ENCODE measurements around the gene RAD54L2. TPM values are rescaled to one million over a fixed set of nuclear protein-coding genes. Genes with fewer than 3 reads are reported as not detected.
A peak's percentile ranks its signal among the peaks of the same experiment; 100 is the strongest.

The RAD54L2 gene
- total and polyA plus RNA-seq, 5 donors: 5.1 to 14.6 (median 12.2) TPM

DNA sequence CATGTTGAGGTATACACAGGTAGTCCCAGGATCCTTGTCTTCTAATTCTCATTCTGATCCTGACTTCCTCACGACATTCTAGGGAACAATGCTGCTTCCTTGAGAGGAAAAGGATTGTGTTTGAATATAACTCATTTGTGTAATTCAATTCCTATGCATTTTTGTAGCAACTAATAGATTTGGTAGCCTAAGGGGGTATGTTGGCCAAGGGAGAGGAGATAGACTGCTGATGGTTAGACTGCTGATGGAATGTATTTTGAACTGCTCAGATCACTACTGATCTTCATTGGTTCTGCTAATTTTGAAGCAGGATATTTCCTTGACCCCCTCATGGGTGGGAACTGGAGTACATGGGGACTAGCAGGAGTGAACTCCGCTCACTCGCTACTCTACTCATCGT, 39.7 kb downstream of the RAD54L2 start:
- intact Hi-C loops (cut with DNase I): no loop called here
- H3K9me3 ChIP-seq (ENCODE audit: control insufficient read depth, low read length): no peaks in the 10 kb centered on the region
- DNase-seq (no peak), ATAC-seq (no peak)
- H3K4me3 ChIP-seq (ENCODE audit: low read length): no peak overlapping the region
- no peak overlapping the region for H3K27ac ChIP-seq (ENCODE audit: low read length)
- no peaks in the 10 kb centered on the region for H3K27me3 ChIP-seq (ENCODE audit: control insufficient read depth, insufficient read depth)
- no peaks in the 10 kb centered on the region for H3K4me1 ChIP-seq (ENCODE audit: control insufficient read depth, insufficient read depth, low read length)
- WGBS: 94% methylated on average over 4 of the region's 4 CpGs

DNA sequence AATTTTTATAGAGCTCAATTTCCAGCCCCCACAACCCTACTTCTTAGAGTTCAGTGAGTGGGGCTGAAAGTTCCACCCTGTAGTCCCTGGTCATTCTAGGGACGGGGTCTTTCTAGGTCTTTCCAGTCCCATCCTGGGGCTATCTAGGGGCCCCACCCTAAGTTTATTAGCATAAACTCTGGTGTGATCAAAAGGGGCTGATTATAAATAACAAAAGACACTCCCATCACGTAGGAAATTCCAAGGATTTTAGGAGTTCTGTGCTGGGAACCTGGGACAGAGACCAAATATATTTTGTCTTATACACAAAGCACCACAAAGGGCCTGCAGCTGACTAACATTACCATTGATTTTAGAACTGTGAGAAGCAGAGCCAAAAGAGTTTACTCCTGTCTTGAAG, 41.9 kb downstream of the RAD54L2 start:
- intact Hi-C loops (cut with DNase I): no loop called here
- Histone ChIP-seq H3K27me3 (ENCODE audit: control insufficient read depth, insufficient read depth) (no peaks in the 10 kb centered on the region), H3K9me3 (ENCODE audit: control insufficient read depth, low read length) (no peaks in the 10 kb centered on the region), H3K4me3 (ENCODE audit: low read length) (no peak overlapping the region), H3K27ac (ENCODE audit: low read length) (no peak overlapping the region), H3K4me1 (ENCODE audit: control insufficient read depth, insufficient read depth, low read length) (no peaks in the 10 kb centered on the region)
- DNase-seq: no peak
- 82% methylated on average over 2 of the region's 2 CpGs for WGBS
- no peak for ATAC-seq

- Histone ChIP-seq H3K4me3 (ENCODE audit: low read length) (no peak overlapping the region), H3K27me3 (ENCODE audit: control insufficient read depth, insufficient read depth) (no peaks in the 10 kb centered on the region), H3K4me1 (ENCODE audit: control insufficient read depth, insufficient read depth, low read length) (no peaks in the 10 kb centered on the region), H3K9me3 (ENCODE audit: control insufficient read depth, low read length) (no peaks in the 10 kb centered on the region), H3K27ac (ENCODE audit: low read length) (no peak overlapping the region)
- ATAC-seq: peak in 1 of 2 donors; percentile 16
- 87% methylated on average over 4 of the region's 4 CpGs for WGBS
- DNase-seq: no peak
- intact Hi-C loops (cut with DNase I): no loop called here
Measured at GRCh38 chr3:51581524-51581923, 43.0 kb downstream of the RAD54L2 start.

- intact Hi-C loops (cut with DNase I): no loop called here
- Histone ChIP-seq H3K9me3 (ENCODE audit: control insufficient read depth, low read length) (no peaks in the 10 kb centered on the region), H3K4me1 (ENCODE audit: control insufficient read depth, insufficient read depth, low read length) (peaks cover 2% of the 10 kb centered on the region), H3K4me3 (ENCODE audit: low read length) (no peak overlapping the region), H3K27me3 (ENCODE audit: control insufficient read depth, insufficient read depth) (no peaks in the 10 kb centered on the region), H3K27ac (ENCODE audit: low read length) (no peak overlapping the region)
- WGBS: 79% methylated on average over 4 of the region's 4 CpGs
- ATAC-seq: no peak
- no peak for DNase-seq
Measured at GRCh38 chr3:51585197-51585596, 46.7 kb downstream of the RAD54L2 start.

- H3K27me3 ChIP-seq (ENCODE audit: control insufficient read depth, insufficient read depth): no peaks in the 10 kb centered on the region
- H3K9me3 ChIP-seq (ENCODE audit: control insufficient read depth, low read length): no peaks in the 10 kb centered on the region
- intact Hi-C loops (cut with DNase I): no loop called here
- H3K4me3 ChIP-seq (ENCODE audit: low read length): no peak overlapping the region
- DNase-seq (no peak), ATAC-seq (no peak)
- H3K4me1 ChIP-seq (ENCODE audit: control insufficient read depth, insufficient read depth, low read length): peaks cover 2% of the 10 kb centered on the region
- 98% methylated on average over 3 of the region's 3 CpGs for WGBS
- no peak overlapping the region for H3K27ac ChIP-seq (ENCODE audit: low read length)
Measured at GRCh38 chr3:51585871-51586270, 47.4 kb downstream of the RAD54L2 start.

Other genes with a start within 250 kb of the RAD54L2 start
- gene MANF, start 153.4 kb upstream of the RAD54L2 start, total RNA-seq: 100 to 1,000 TPM in 1 of 4 donors, 10 to 100 TPM in 3; 51.7 to 120 (median 86.9) TPM
- gene MANF, start 153.4 kb upstream of the RAD54L2 start, polyA plus RNA-seq: 49.2 TPM
- gene RBM15B, start 147.4 kb upstream of the RAD54L2 start, total RNA-seq: 10 to 100 TPM; 15.0 to 19.6 (median 15.6) TPM
- gene RBM15B, start 147.4 kb upstream of the RAD54L2 start, polyA plus RNA-seq: 8.7 TPM
- gene DCAF1, start 38.7 kb upstream of the RAD54L2 start, total RNA-seq: 10 to 100 TPM; 12.8 to 15.2 (median 13.9) TPM
- gene DCAF1, start 38.7 kb upstream of the RAD54L2 start, polyA plus RNA-seq: 6.7 TPM
- 10 to 100 TPM; 37.6 to 40.2 (median 38.3) TPM for gene TEX264, start 132.5 kb downstream of the RAD54L2 start, total RNA-seq
- 67.8 TPM for gene TEX264, start 132.5 kb downstream of the RAD54L2 start, polyA plus RNA-seq
- gene GRM2, start 168.3 kb downstream of the RAD54L2 start, total RNA-seq: under 1 TPM; 0.06 to 0.40 (median 0.20) TPM
- gene GRM2, start 168.3 kb downstream of the RAD54L2 start, polyA plus RNA-seq: 0.09 TPM
- not detected for gene IQCF6, start 240.5 kb downstream of the RAD54L2 start, total RNA-seq
- not detected for gene IQCF6, start 240.5 kb downstream of the RAD54L2 start, polyA plus RNA-seq